Measurements from ENCODE around the gene TBR1.

DNA sequence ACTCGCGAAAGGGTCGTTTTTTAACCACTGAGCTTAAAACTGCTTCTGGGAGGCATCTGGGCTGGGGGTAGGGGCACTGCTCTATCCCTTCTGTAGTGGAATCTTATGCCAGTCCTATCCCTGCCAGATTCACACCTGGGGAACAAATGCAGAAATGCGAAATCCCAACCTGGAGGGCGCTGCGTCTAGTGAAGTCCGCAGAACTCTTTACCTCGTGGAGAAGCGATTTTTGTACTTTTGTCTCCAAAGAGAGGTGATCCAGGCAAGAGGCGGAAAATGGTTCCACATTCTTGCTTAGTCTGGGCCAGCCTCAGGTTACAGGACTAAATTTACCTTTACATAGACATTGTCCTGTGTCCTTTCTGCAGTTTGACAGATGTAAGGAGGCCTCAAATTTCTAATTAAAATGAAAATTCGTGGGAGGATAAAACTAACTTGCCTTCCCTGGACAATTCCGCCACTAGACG is 10.4 kb downstream of the TBR1 start:
- TF ChIP-seq RCOR1 (IDR thresholded peaks at IDR 0.05; ENCODE audit: insufficient replicate concordance, low read length): no peak
- no peak for TF ChIP-seq POLR2A (IDR thresholded peaks at IDR 0.05; ENCODE audit: low read depth, low read length)
- TF ChIP-seq, protein P1, sequence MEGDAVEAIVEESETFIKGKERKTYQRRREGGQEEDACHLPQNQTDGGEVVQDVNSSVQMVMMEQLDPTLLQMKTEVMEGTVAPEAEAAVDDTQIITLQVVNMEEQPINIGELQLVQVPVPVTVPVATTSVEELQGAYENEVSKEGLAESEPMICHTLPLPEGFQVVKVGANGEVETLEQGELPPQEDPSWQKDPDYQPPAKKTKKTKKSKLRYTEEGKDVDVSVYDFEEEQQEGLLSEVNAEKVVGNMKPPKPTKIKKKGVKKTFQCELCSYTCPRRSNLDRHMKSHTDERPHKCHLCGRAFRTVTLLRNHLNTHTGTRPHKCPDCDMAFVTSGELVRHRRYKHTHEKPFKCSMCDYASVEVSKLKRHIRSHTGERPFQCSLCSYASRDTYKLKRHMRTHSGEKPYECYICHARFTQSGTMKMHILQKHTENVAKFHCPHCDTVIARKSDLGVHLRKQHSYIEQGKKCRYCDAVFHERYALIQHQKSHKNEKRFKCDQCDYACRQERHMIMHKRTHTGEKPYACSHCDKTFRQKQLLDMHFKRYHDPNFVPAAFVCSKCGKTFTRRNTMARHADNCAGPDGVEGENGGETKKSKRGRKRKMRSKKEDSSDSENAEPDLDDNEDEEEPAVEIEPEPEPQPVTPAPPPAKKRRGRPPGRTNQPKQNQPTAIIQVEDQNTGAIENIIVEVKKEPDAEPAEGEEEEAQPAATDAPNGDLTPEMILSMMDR (conservative IDR thresholded peaks at IDR 0.05; ENCODE audit: low read depth, low read length): peak; percentile 58; the same call in 1 of the 2 replicates
- no peak for TF ChIP-seq MAFK (IDR thresholded peaks at IDR 0.05; ENCODE audit: low read depth, low read length)
- no peak; the same call in 1 of the 2 replicates for TF ChIP-seq RAD21 (IDR thresholded peaks at IDR 0.05; ENCODE audit: low read length)
- TF ChIP-seq, protein P2, sequence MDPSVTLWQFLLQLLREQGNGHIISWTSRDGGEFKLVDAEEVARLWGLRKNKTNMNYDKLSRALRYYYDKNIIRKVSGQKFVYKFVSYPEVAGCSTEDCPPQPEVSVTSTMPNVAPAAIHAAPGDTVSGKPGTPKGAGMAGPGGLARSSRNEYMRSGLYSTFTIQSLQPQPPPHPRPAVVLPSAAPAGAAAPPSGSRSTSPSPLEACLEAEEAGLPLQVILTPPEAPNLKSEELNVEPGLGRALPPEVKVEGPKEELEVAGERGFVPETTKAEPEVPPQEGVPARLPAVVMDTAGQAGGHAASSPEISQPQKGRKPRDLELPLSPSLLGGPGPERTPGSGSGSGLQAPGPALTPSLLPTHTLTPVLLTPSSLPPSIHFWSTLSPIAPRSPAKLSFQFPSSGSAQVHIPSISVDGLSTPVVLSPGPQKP (IDR thresholded peaks at IDR 0.05; ENCODE audit: borderline replicate concordance, low read depth, low read length): no peak
- no peak for TF ChIP-seq USF2 (IDR thresholded peaks at IDR 0.05; ENCODE audit: low read depth, low read length)
- no peak for TF ChIP-seq FOS (IDR thresholded peaks at IDR 0.05; ENCODE audit: low read depth, low read length)
- TF ChIP-seq SMC3 (IDR thresholded peaks at IDR 0.05; ENCODE audit: low read depth, low read length): no peak
